IMR-90 (cell line): ENCODE data around the gene NMUR2. TPM values are rescaled to one million over a fixed set of nuclear protein-coding genes. Genes with fewer than 3 reads are reported as not detected.

Experiments used
- ATAC-seq: fragments of 200-7000 bp; cut with Tn5 transposase; 2 replicates; pipeline ENCODE4 v1.9.1; 2020; ENCODE audit warnings: low read depth, mild to moderate bottlenecking, moderate library complexity
- BruUV-seq: library from RNA; stranded (reverse); fragments of 400-500 nt; replicated peaks from 2 replicates; lab custom pipeline; 2021; lab: Mats Ljungman, UMichigan
- CTCF ChIA-PET: fragments of 300-600 bp; formaldehyde crosslinking; extraction: SDS; loops from one replicate; lab custom pipeline; 2021; ENCODE audit warnings: antibody characterized with exemption; lab: Yijun Ruan, JAX
- POLR2A ChIA-PET: fragments of 300-600 bp; sonication (Branson Sonifier 250); formaldehyde crosslinking; loops from one replicate; lab custom pipeline; 2022; ENCODE audit warnings: antibody characterized with exemption; ENCODE audit not compliant: unreplicated experiment; lab: Charles Lee
- DNase-seq: peaks from one replicate; pipeline ENCODE4 v3.0.0; 2013
- H2AFZ ChIP-seq: replicated peaks from 2 replicates; pipeline ENCODE3; 2013; ENCODE audit warnings: low read length, mild to moderate bottlenecking; ENCODE audit not compliant: poor library complexity
- H2AK5ac ChIP-seq: 2 replicates; pipeline ENCODE4 v1.6.1; 2013; ENCODE audit warnings: low read depth, low read length, inconsistent platforms
- H2AK9ac ChIP-seq: replicated peaks from 2 replicates; pipeline ENCODE3; 2013; ENCODE audit warnings: mild to moderate bottlenecking, low read depth, low read length, moderate library complexity; ENCODE audit not compliant: poor library complexity
- H2BK120ac ChIP-seq: 2 replicates; pipeline ENCODE4 v1.6.1; 2013; ENCODE audit warnings: low read depth, low read length, inconsistent platforms
- H2BK15ac ChIP-seq: 3 replicates; pipeline ENCODE4 v1.6.1; 2013; ENCODE audit warnings: low read depth, low read length, inconsistent platforms
- H2BK20ac ChIP-seq: 2 replicates; pipeline ENCODE4 v1.6.1; 2013; ENCODE audit warnings: low read depth, mild to moderate bottlenecking, inconsistent platforms, low read length, moderate library complexity
- H2BK5ac ChIP-seq: 2 replicates; pipeline ENCODE4 v1.6.1; 2013; ENCODE audit warnings: mild to moderate bottlenecking, low read depth, low read length, inconsistent platforms; ENCODE audit not compliant: poor library complexity, severe bottlenecking
- H3K14ac ChIP-seq: replicated peaks from 2 replicates; pipeline ENCODE4 v1.6.1; 2013; ENCODE audit warnings: low read depth, low read length, inconsistent platforms
- H3K18ac ChIP-seq: 2 replicates; pipeline ENCODE4 v1.6.1; 2013; ENCODE audit warnings: low read depth, low read length, control low read depth
- H3K23ac ChIP-seq: 2 replicates; pipeline ENCODE4 v1.6.1; 2013; ENCODE audit warnings: low read depth, low read length, inconsistent platforms
- H3K27ac ChIP-seq: 2 replicates; pipeline ENCODE4 v1.5.1; 2013; ENCODE audit warnings: mild to moderate bottlenecking, control low read depth, low read length; ENCODE audit not compliant: insufficient read depth
- H3K27me3 ChIP-seq: 2 replicates; pipeline ENCODE4 v1.6.1; 2013; ENCODE audit warnings: low read length; ENCODE audit not compliant: control insufficient read depth, insufficient read depth
- H3K36me3 ChIP-seq: 2 replicates; pipeline ENCODE4 v1.6.1; 2013; ENCODE audit warnings: low read length, mixed read lengths; ENCODE audit not compliant: control insufficient read depth, insufficient read depth
- H3K4ac ChIP-seq: 2 replicates; pipeline ENCODE4 v1.6.1; 2013; ENCODE audit warnings: low read depth, low read length, inconsistent platforms
- H3K4me1 ChIP-seq: 2 replicates; pipeline ENCODE4 v1.6.1; 2013; ENCODE audit warnings: low read length, mixed read lengths; ENCODE audit not compliant: control insufficient read depth, insufficient read depth
- H3K4me2 ChIP-seq: 2 replicates; pipeline ENCODE4 v1.6.1; 2013; ENCODE audit warnings: low read depth, mild to moderate bottlenecking, control low read depth, low read length, moderate library complexity
- H3K4me3 ChIP-seq: 2 replicates; pipeline ENCODE4 v1.5.1; 2013; ENCODE audit warnings: low read depth, mild to moderate bottlenecking, control low read depth, low read length, moderate library complexity; ENCODE audit not compliant: insufficient read depth
- H3K56ac ChIP-seq: 2 replicates; pipeline ENCODE4 v1.6.1; 2013; ENCODE audit warnings: low read length, inconsistent platforms; ENCODE audit not compliant: insufficient read depth; ENCODE audit errors: extremely low read depth
- H3K79me1 ChIP-seq, 2 experiments: 2 replicates each; pipeline ENCODE4 v1.6.1; 2013; ENCODE audit warnings: low read length in 2 of 2, inconsistent platforms in 1 of 2, low read depth in 1 of 2
- H3K9ac ChIP-seq: 2 replicates; pipeline ENCODE4 v1.6.1; 2013; ENCODE audit warnings: low read depth, low read length, control low read depth
- H3K9me1 ChIP-seq: 2 replicates; pipeline ENCODE4 v1.6.1; 2013; ENCODE audit warnings: low read length, inconsistent platforms; ENCODE audit not compliant: insufficient read depth
- H3K9me3 ChIP-seq: 2 replicates; pipeline ENCODE4 v1.6.1; 2013; ENCODE audit warnings: low read length; ENCODE audit not compliant: control insufficient read depth, insufficient read depth
- H4K20me1 ChIP-seq: 2 replicates; pipeline ENCODE4 v1.6.1; 2013; ENCODE audit warnings: low read length, inconsistent platforms; ENCODE audit not compliant: insufficient read depth
- H4K5ac ChIP-seq: 2 replicates; pipeline ENCODE4 v1.6.1; 2013; ENCODE audit warnings: mild to moderate bottlenecking, low read depth, low read length, control low read depth
- H4K8ac ChIP-seq, 2 experiments: 2 replicates each; pipeline ENCODE4 v1.6.1; 2013; ENCODE audit warnings: low read depth in 2 of 2, low read length in 2 of 2, control low read depth in 1 of 2, inconsistent platforms in 1 of 2
- H4K91ac ChIP-seq: 2 replicates; pipeline ENCODE4 v1.6.1; 2013; ENCODE audit warnings: low read depth, low read length, inconsistent platforms; ENCODE audit not compliant: insufficient read depth
- ELK1 ChIP-seq: fragments of 150-350 bp; IDR thresholded peaks from 2 replicates; pipeline ENCODE4 v1.6.1; 2016; ENCODE audit warnings: low read depth, mild to moderate bottlenecking, low read length, moderate library complexity, borderline replicate concordance
- RAD21 ChIP-seq: IDR thresholded peaks from 2 replicates; pipeline ENCODE4 v1.6.1; 2012; ENCODE audit warnings: low read length, improper control_type of control experiment
- RFX5 ChIP-seq: IDR thresholded peaks from 2 replicates; pipeline ENCODE4 v1.8.0; 2012; ENCODE audit warnings: low read depth, mild to moderate bottlenecking, low read length, moderate library complexity
- USF2 ChIP-seq: fragments of 150-350 bp; IDR thresholded peaks from 2 replicates; pipeline ENCODE4 v1.6.1; 2017; ENCODE audit warnings: mild to moderate bottlenecking, antibody characterized with exemption, low read length, low read depth
- WGBS, 2 experiments: methylation state at CpG; one replicate each; pipeline versions ENCODE4 v1.1.5 to v1.1.7; 2013; ENCODE audit warnings: missing lambda C conversion rate in 2 of 2; ENCODE audit not compliant: insufficient read length in 1 of 2; ENCODE audit errors: extremely low coverage in 2 of 2; 5-methylcytosine and 5-hydroxymethylcytosine counted together
- dilution Hi-C: fragments of 300-500 bp; cut with HindIII; formaldehyde crosslinking; loops from one replicate; pipeline ENCODE4 v1.14.3; 2018; ENCODE audit warnings: low sequenced_read_pairs; ENCODE audit not compliant: unreplicated experiment
- in situ Hi-C: fragments of 300-500 bp; cut with MboI; formaldehyde crosslinking; loops from 3 replicates; pipeline ENCODE4 v1.14.3; 2019; ENCODE audit warnings: low sequenced_read_pairs, inconsistent platforms, mixed read lengths
- intact Hi-C: fragments of 100-400 bp; cut with micrococcal nuclease; formaldehyde crosslinking; loops from 2 replicates; pipeline ENCODE4 v1.10.0; 2022
- polyA plus RNA-seq, 3 experiments: library from polyadenylated mRNA; depleted of rRNA; stranded (reverse); fragments of >200 nt; gene quantifications; 2 replicates each; pipeline ENCODE4 v1.2.3, GENCODE V29; 2012; ENCODE audit warnings: low replicate concordance in 1 of 3
- total RNA-seq: library from RNA; depleted of rRNA; stranded (reverse); fragments of >200 nt; gene quantifications from 2 replicates; pipeline ENCODE4 v1.2.3, GENCODE V29; 2012

Gene NMUR2
- total and polyA plus RNA-seq, 2 of the 4 experiments (the other 2 are of a cell fraction) = not detected

DNA sequence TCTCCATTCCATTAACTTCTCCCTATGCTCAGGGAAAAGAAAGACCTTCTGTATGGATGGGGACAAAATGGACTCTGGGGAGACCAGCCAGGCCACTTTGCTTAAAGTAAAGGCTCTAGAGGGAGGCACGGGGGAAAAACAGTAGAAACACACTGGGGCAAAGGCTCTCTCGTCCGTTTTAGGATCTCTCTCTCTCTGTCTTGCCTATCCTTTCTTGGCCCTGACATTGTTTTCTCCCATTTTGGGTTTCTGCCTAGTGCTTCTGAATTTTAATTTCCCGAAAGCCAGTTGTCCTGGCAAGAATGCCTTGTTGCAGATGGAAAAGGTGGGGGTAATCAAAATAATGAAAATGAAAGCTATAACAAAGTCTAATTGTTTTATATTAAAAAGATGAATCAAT lies 28.2 kb downstream of the NMUR2 start:
- in situ Hi-C loops = no loop called here
- Histone ChIP-seq H2BK15ac (no peak overlapping the region), H3K4me1 (no peaks in the 10 kb centered on the region), H3K18ac (no peak overlapping the region), H3K9ac (no peak overlapping the region), H3K4me2 (no peak overlapping the region), H3K56ac (no peak overlapping the region), H3K9me1 (no peaks in the 10 kb centered on the region), H2AK5ac (no peak overlapping the region), H4K20me1 (no peaks in the 10 kb centered on the region), H3K4me3 (no peak overlapping the region), H3K79me1 (no peaks in the 10 kb centered on the region), H3K36me3 (no peaks in the 10 kb centered on the region), H4K8ac (no peak overlapping the region), H3K27me3 (no peaks in the 10 kb centered on the region), H3K23ac (no peak overlapping the region), H2AK9ac (no peak overlapping the region), H3K27ac (no peak overlapping the region), H4K5ac (no peak overlapping the region), H3K9me3 (no peaks in the 10 kb centered on the region), H3K4ac (no peak overlapping the region), H4K91ac (no peak overlapping the region), H2BK20ac (no peak overlapping the region), H2BK120ac (no peak overlapping the region), H2BK5ac (no peak overlapping the region), H2AFZ (no peak overlapping the region), H3K14ac (no peak overlapping the region)
- dilution Hi-C loops = no loop called here
- POLR2A ChIA-PET = no interaction called here
- TF ChIP-seq ELK1 (no peak), RFX5 (no peak), RAD21 (no peak), USF2 (no peak)
- ATAC-seq = no peak
- WGBS, 2 experiments = no CpG with 5 or more reads among the region's 4 CpGs
- no TSS peak for BruUV-seq
- intact Hi-C loops = no loop called here
- CTCF ChIA-PET = no interaction called here
- DNase-seq = no peak
